DMS79 (cell line): ENCODE data around the gene NUTM2G.
"Not testable (repeated sequence)": the region's sequence is repeated elsewhere in the genome, so short reads cannot be mapped to it uniquely, and the experiment has no call there.

Source experiments
- DNase-seq: peaks from one replicate; lab custom pipeline; 2025; lab: John Stamatoyannopoulos, UW

Gene NUTM2G

GRCh38 chr9:96928543-96928942, at the start of gene NUTM2G:
Gene NUTM2G (plus strand): TSS chr9:96928843. CDS start chr9:96929025, 182 bp downstream.
- not testable (repeated sequence) for DNase-seq

GRCh38 chr9:96883922-96884321, 44.7 kb upstream of the NUTM2G start:
- no peak for DNase-seq

- no peak for DNase-seq
These were observed 44.2 kb upstream of the NUTM2G start for GRCh38 chr9:96884443-96884842.

- no peak for DNase-seq
These were observed 43.2 kb upstream of the NUTM2G start for GRCh38 chr9:96885424-96885823.

- DNase-seq, result no peak
These were observed 40.1 kb upstream of the NUTM2G start for GRCh38 chr9:96888591-96888990.

GRCh38 chr9:96892131-96892530, 36.5 kb upstream of the NUTM2G start:
- DNase-seq, result no peak

GRCh38 chr9:96900010-96900409, 28.6 kb upstream of the NUTM2G start:
- not testable (repeated sequence) for DNase-seq

- DNase-seq, result not testable (repeated sequence)
These were observed 23.5 kb upstream of the NUTM2G start for GRCh38 chr9:96904947-96905722.

GRCh38 chr9:96908479-96908878, 20.2 kb upstream of the NUTM2G start:
- not testable (repeated sequence) for DNase-seq

GRCh38 chr9:96915539-96915938, 13.1 kb upstream of the NUTM2G start:
- DNase-seq, result not testable (repeated sequence)

GRCh38 chr9:96916531-96916930, 12.1 kb upstream of the NUTM2G start:
- DNase-seq, result not testable (repeated sequence)

GRCh38 chr9:96918550-96918949, 10.1 kb upstream of the NUTM2G start:
- DNase-seq, result not testable (repeated sequence)

GRCh38 chr9:96920803-96921202, 7.8 kb upstream of the NUTM2G start:
- DNase-seq, result not testable (repeated sequence)

GRCh38 chr9:96925587-96925986, 3.1 kb upstream of the NUTM2G start:
- not testable (repeated sequence) for DNase-seq

- not testable (repeated sequence) for DNase-seq
These were observed 3.0 kb downstream of the NUTM2G start for GRCh38 chr9:96931665-96932064.

- not testable (repeated sequence) for DNase-seq
These were observed 5.5 kb downstream of the NUTM2G start for GRCh38 chr9:96934097-96934496.

- DNase-seq, result not testable (repeated sequence)
These were observed 6.1 kb downstream of the NUTM2G start for GRCh38 chr9:96934706-96935105.

GRCh38 chr9:96935401-96935800, 6.8 kb downstream of the NUTM2G start:
- not testable (repeated sequence) for DNase-seq

GRCh38 chr9:96937442-96937841, 8.8 kb downstream of the NUTM2G start:
- not testable (repeated sequence) for DNase-seq

GRCh38 chr9:96938957-96939665, 10.5 kb downstream of the NUTM2G start:
- DNase-seq, result not testable (repeated sequence)

- DNase-seq, result not testable (repeated sequence)
These were observed 12.3 kb downstream of the NUTM2G start for GRCh38 chr9:96940982-96941381.

- DNase-seq, result not testable (repeated sequence)
These were observed 13.0 kb downstream of the NUTM2G start for GRCh38 chr9:96941628-96942027.

GRCh38 chr9:96942181-96942580, 13.5 kb downstream of the NUTM2G start:
- DNase-seq, result not testable (repeated sequence)
